Activated CD8-positive, alpha-beta memory T cell treated with anti-CD3 and anti-CD28 coated beads, Interleukin-2, amount 50 U/mL, for 1 hour (primary cell): ENCODE results near the gene EIF2B2.
"Not testable (repeated sequence)": the region's sequence is repeated elsewhere in the genome, so short reads cannot be mapped to it uniquely, and the experiment has no call there.

ENCODE experiments used
- DNase-seq: peaks from one replicate; pipeline ENCODE4 v3.0.0-alpha.2; 2020; ENCODE audit errors: extremely low read depth

The EIF2B2 gene

GRCh38 chr14:74988993-74989392 lies 13.7 kb upstream of the EIF2B2 start:
- DNase-seq = no peak

GRCh38 chr14:74994182-74994581 lies 8.5 kb upstream of the EIF2B2 start:
- not testable (repeated sequence) for DNase-seq

- DNase-seq = not testable (repeated sequence)
Measured at GRCh38 chr14:74995781-74996180, 6.9 kb upstream of the EIF2B2 start.

GRCh38 chr14:75001261-75001660 lies 1.5 kb upstream of the EIF2B2 start:
- DNase-seq = no peak

- DNase-seq = no peak
Measured at GRCh38 chr14:75001899-75002298, 822 bp upstream of the EIF2B2 start.

GRCh38 chr14:75003250-75004027 lies 718 bp downstream of the EIF2B2 start:
- no peak for DNase-seq

- no peak for DNase-seq
Measured at GRCh38 chr14:75005357-75005756, 2.6 kb downstream of the EIF2B2 start.

- no peak for DNase-seq
Measured at GRCh38 chr14:75009176-75009575, 6.5 kb downstream of the EIF2B2 start.

GRCh38 chr14:75010472-75011093 lies 7.9 kb downstream of the EIF2B2 start:
- no peak for DNase-seq

GRCh38 chr14:75011356-75011994 lies 8.8 kb downstream of the EIF2B2 start:
- no peak for DNase-seq

- DNase-seq = no peak
Measured at GRCh38 chr14:75013290-75013689, 10.6 kb downstream of the EIF2B2 start.

- no peak for DNase-seq
Measured at GRCh38 chr14:75015496-75015895, 12.8 kb downstream of the EIF2B2 start.

- DNase-seq = no peak
Measured at GRCh38 chr14:75016815-75017214, 14.1 kb downstream of the EIF2B2 start.

GRCh38 chr14:75018694-75019093 lies 16.0 kb downstream of the EIF2B2 start:
- DNase-seq = no peak

- DNase-seq = no peak
Measured at GRCh38 chr14:75022655-75023054, 19.9 kb downstream of the EIF2B2 start.

- DNase-seq = no peak
Measured at GRCh38 chr14:75023108-75023507, 20.4 kb downstream of the EIF2B2 start.

GRCh38 chr14:75025082-75025481 lies 22.4 kb downstream of the EIF2B2 start:
- DNase-seq = no peak

- DNase-seq = no peak
Measured at GRCh38 chr14:75025876-75026275, 23.2 kb downstream of the EIF2B2 start.

GRCh38 chr14:75030147-75030546 lies 27.4 kb downstream of the EIF2B2 start:
- no peak for DNase-seq

- no peak for DNase-seq
Measured at GRCh38 chr14:75032939-75033338, 30.2 kb downstream of the EIF2B2 start.

- DNase-seq = no peak
Measured at GRCh38 chr14:75040507-75040906, 37.8 kb downstream of the EIF2B2 start.

GRCh38 chr14:75040959-75041358 lies 38.2 kb downstream of the EIF2B2 start:
- DNase-seq = no peak

GRCh38 chr14:75041613-75042012 lies 38.9 kb downstream of the EIF2B2 start:
- DNase-seq = no peak
